SK-N-SH treated with all-trans-retinoic acid at 6 μM for 48 hours (cell line): ENCODE measurements around the gene EMILIN2.

ENCODE experiments used
- ATAC-seq: fragments of 200-7000 bp; cut with Tn5 transposase; 3 replicates; pipeline ENCODE4 v1.9.1; 2020; ENCODE audit warnings: mild to moderate bottlenecking, moderate library complexity
- ARNTL ChIP-seq: fragments of 450-650 bp; formaldehyde crosslinking; IDR thresholded peaks from 2 replicates; pipeline ENCODE4 v1.5.0; 2020; ENCODE audit warnings: low read depth, mild to moderate bottlenecking, moderate library complexity, borderline replicate concordance
- BACH2 ChIP-seq: fragments of 250-450 bp; sonication (Bioruptor Pico); IDR thresholded peaks from 2 replicates; pipeline ENCODE4 v1.9.0; 2021; ENCODE audit warnings: mild to moderate bottlenecking, borderline replicate concordance
- CREB5 ChIP-seq: fragments of 250-450 bp; sonication (Bioruptor Pico); IDR thresholded peaks from 2 replicates; pipeline ENCODE4 v1.5.1; 2020; ENCODE audit warnings: low read depth, mild to moderate bottlenecking, moderate library complexity
- CSDC2 ChIP-seq: fragments of 250-450 bp; sonication (Bioruptor Pico); IDR thresholded peaks from 2 replicates; pipeline ENCODE4 v1.5.0; 2020; ENCODE audit warnings: mild to moderate bottlenecking, moderate library complexity
- GLIS3 ChIP-seq: fragments of 250-450 bp; sonication (Bioruptor Pico); IDR thresholded peaks from 2 replicates; pipeline ENCODE4 v1.5.0; 2020; ENCODE audit warnings: mild to moderate bottlenecking, moderate library complexity
- ISL1 ChIP-seq: fragments of 250-450 bp; sonication (Bioruptor Pico); IDR thresholded peaks from 2 replicates; pipeline ENCODE4 v2.1.2; 2022; ENCODE audit warnings: mild to moderate bottlenecking, moderate library complexity
- PATZ1 ChIP-seq: fragments of 250-450 bp; sonication (Bioruptor Pico); IDR thresholded peaks from 2 replicates; pipeline ENCODE4 v1.8.0; 2020; ENCODE audit warnings: mild to moderate bottlenecking, moderate library complexity, borderline replicate concordance
- POU6F1 ChIP-seq: fragments of 250-450 bp; sonication (Bioruptor Pico); IDR thresholded peaks from 2 replicates; pipeline ENCODE4 v1.8.0; 2021; ENCODE audit warnings: low read depth, mild to moderate bottlenecking, moderate library complexity, borderline replicate concordance
- PPARA ChIP-seq: fragments of 250-450 bp; sonication (Bioruptor Pico); IDR thresholded peaks from 2 replicates; pipeline ENCODE4 v1.5.0; 2020; ENCODE audit warnings: mild to moderate bottlenecking, borderline replicate concordance
- RARB ChIP-seq: fragments of 250-450 bp; sonication (Bioruptor Pico); IDR thresholded peaks from 2 replicates; pipeline ENCODE4 v1.8.0; 2021; ENCODE audit warnings: mild to moderate bottlenecking, moderate library complexity
- SNAI2 ChIP-seq: fragments of 250-450 bp; sonication (Bioruptor Pico); IDR thresholded peaks from 2 replicates; pipeline ENCODE4 v1.5.0; 2020; ENCODE audit warnings: mild to moderate bottlenecking, moderate library complexity
- TCF4 ChIP-seq: fragments of 250-450 bp; sonication (Bioruptor Pico); IDR thresholded peaks from 2 replicates; pipeline ENCODE4 v1.8.0; 2021; ENCODE audit warnings: mild to moderate bottlenecking, moderate library complexity, borderline replicate concordance
- TOX ChIP-seq: fragments of 250-450 bp; sonication (Bioruptor Pico); IDR thresholded peaks from 2 replicates; pipeline ENCODE4 v1.8.0; 2021; ENCODE audit warnings: mild to moderate bottlenecking, moderate library complexity, borderline replicate concordance
- ZFP3 ChIP-seq: fragments of 250-450 bp; sonication (Bioruptor Pico); IDR thresholded peaks from 2 replicates; pipeline ENCODE4 v1.5.0; 2020; ENCODE audit warnings: mild to moderate bottlenecking, moderate library complexity
- ZFP30 ChIP-seq: fragments of 450-650 bp; formaldehyde crosslinking; IDR thresholded peaks from 2 replicates; pipeline ENCODE4 v1.5.0; 2022; ENCODE audit warnings: mild to moderate bottlenecking, moderate library complexity
- ZNF565 ChIP-seq: fragments of 450-650 bp; formaldehyde crosslinking; conservative IDR thresholded peaks from 2 replicates; pipeline ENCODE4 v1.5.0; 2020; ENCODE audit warnings: low read depth, mild to moderate bottlenecking, moderate library complexity
- ZNF70 ChIP-seq: fragments of 450-650 bp; formaldehyde crosslinking; IDR thresholded peaks from 2 replicates; pipeline ENCODE4 v1.5.0; 2020; ENCODE audit warnings: mild to moderate bottlenecking, moderate library complexity
- ZNF8 ChIP-seq: fragments of 450-650 bp; formaldehyde crosslinking; IDR thresholded peaks from 2 replicates; pipeline ENCODE4 v1.5.0; 2020; ENCODE audit warnings: mild to moderate bottlenecking, moderate library complexity
- TF ChIP-seq, protein P1 (sequence below): fragments of 250-450 bp; sonication (Bioruptor Pico); IDR thresholded peaks from 2 replicates; pipeline ENCODE4 v1.5.0; 2020; ENCODE audit warnings: mild to moderate bottlenecking, moderate library complexity
- TF ChIP-seq, protein P2 (sequence below): fragments of 250-450 bp; sonication (Bioruptor Pico); IDR thresholded peaks from 2 replicates; pipeline ENCODE4 v1.5.1; 2021; ENCODE audit warnings: mild to moderate bottlenecking, moderate library complexity

Gene EMILIN2

GRCh38 chr18:2910261-2910660, 63.5 kb downstream of the EMILIN2 start (continued):
- TF ChIP-seq ZNF565 (CRISPR knock-in tag) (no peak), BACH2 (CRISPR knock-in tag) (no peak)
- TF ChIP-seq, protein P1, sequence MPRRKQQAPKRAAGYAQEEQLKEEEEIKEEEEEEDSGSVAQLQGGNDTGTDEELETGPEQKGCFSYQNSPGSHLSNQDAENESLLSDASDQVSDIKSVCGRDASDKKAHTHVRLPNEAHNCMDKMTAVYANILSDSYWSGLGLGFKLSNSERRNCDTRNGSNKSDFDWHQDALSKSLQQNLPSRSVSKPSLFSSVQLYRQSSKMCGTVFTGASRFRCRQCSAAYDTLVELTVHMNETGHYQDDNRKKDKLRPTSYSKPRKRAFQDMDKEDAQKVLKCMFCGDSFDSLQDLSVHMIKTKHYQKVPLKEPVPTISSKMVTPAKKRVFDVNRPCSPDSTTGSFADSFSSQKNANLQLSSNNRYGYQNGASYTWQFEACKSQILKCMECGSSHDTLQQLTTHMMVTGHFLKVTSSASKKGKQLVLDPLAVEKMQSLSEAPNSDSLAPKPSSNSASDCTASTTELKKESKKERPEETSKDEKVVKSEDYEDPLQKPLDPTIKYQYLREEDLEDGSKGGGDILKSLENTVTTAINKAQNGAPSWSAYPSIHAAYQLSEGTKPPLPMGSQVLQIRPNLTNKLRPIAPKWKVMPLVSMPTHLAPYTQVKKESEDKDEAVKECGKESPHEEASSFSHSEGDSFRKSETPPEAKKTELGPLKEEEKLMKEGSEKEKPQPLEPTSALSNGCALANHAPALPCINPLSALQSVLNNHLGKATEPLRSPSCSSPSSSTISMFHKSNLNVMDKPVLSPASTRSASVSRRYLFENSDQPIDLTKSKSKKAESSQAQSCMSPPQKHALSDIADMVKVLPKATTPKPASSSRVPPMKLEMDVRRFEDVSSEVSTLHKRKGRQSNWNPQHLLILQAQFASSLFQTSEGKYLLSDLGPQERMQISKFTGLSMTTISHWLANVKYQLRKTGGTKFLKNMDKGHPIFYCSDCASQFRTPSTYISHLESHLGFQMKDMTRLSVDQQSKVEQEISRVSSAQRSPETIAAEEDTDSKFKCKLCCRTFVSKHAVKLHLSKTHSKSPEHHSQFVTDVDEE (CRISPR knock-in tag): no peak

GRCh38 chr18:2910751-2911425, 64.1 kb downstream of the EMILIN2 start:
- TF ChIP-seq RARB (CRISPR knock-in tag) (no peak), ZNF565 (CRISPR knock-in tag) (no peak), CREB5 (CRISPR knock-in tag) (no peak), GLIS3 (CRISPR knock-in tag) (no peak)
- TF ChIP-seq, all 23 proteins: peak for 0
- ATAC-seq: no peak

DNA sequence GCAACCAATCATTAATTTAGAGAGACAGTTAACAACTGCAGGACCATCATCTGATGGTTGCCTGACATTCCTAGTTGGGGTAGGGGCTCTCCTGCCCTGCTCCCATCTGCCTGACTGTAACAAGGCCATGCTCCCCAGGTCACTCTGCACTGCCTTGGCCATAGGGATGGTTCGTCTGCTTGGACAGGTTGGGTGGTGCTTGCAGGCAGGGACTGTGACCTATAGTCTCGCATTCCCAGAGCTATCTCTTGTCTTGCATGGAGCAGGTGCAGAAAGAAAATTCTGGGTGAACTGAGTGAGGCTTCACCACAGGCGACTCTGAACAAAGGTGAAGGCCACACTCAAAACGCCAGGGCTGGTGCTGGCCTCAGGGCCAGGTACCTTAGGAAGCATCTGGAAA, 64.7 kb downstream of the EMILIN2 start:
- no peak for TF ChIP-seq ZNF70 (CRISPR knock-in tag)
- no peak for TF ChIP-seq PPARA
- TF ChIP-seq ZFP30: no peak
- no peak for TF ChIP-seq BACH2 (CRISPR knock-in tag)
- no peak for TF ChIP-seq ISL1 (CRISPR knock-in tag)
- no peak for ATAC-seq

DNA sequence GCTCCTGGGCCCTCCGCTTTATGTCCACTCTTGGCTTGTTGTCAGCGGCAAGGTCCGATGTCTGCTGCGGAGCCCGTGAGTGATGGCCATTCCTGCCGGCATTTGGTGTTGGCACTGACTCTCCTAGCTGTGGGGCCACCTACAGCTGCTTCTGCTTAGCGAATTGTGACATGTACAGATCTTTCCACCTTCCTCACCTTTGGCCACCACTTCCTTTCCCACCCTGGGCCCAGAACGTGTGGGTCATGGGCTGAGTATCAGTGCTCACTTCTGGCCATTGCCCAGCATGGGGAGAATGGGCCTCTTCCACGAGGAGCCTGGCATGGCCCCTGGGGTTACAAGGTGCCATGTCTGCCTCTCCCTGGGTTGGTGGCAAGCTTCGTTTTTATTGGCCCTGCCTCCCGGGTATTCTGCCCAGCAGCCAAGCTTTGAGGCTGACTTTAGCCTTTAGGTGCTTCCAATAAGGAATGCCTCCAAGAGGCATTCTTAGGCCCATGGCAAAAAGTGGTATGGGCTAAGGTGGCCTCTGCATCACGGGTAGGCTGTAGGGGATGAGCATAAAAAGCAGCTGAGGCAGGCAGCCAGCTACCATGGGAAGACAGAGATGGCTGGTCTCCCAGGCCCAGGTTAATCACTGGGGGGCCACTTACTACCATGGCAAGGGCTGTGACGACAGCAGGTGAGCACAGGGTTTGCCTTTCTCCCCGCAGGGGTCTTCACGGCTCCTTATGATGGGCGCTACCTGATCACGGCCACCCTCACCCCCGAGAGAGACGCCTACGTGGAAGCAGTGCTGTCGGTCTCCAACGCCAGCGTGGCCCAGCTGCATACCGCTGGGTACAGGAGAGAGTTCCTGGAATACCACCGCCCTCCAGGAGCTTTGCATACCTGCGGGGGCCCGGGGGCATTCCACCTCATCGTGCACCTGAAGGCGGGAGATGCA, 65.8 kb downstream of the EMILIN2 start:
- ATAC-seq: no peak
- TF ChIP-seq ZFP30 (no peak), RARB (CRISPR knock-in tag) (no peak), ZFP3 (no peak), ARNTL (CRISPR knock-in tag) (no peak), SNAI2 (no peak), POU6F1 (CRISPR knock-in tag) (no peak), PPARA (no peak), PATZ1 (CRISPR knock-in tag) (no peak), ISL1 (CRISPR knock-in tag) (no peak), TOX (CRISPR knock-in tag) (no peak), CSDC2 (CRISPR knock-in tag) (no peak), ZNF8 (CRISPR knock-in tag) (no peak), CREB5 (CRISPR knock-in tag) (no peak), TCF4 (CRISPR knock-in tag) (no peak)
- TF ChIP-seq, protein P2, sequence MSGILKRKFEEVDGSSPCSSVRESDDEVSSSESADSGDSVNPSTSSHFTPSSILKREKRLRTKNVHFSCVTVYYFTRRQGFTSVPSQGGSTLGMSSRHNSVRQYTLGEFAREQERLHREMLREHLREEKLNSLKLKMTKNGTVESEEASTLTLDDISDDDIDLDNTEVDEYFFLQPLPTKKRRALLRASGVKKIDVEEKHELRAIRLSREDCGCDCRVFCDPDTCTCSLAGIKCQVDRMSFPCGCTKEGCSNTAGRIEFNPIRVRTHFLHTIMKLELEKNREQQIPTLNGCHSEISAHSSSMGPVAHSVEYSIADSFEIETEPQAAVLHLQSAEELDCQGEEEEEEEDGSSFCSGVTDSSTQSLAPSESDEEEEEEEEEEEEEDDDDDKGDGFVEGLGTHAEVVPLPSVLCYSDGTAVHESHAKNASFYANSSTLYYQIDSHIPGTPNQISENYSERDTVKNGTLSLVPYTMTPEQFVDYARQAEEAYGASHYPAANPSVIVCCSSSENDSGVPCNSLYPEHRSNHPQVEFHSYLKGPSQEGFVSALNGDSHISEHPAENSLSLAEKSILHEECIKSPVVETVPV: no peak
- TF ChIP-seq, protein P1 (CRISPR knock-in tag): no peak
